Fibroblast of lung (primary cell): ENCODE results near the gene KLK13. TPM values are rescaled to one million over a fixed set of nuclear protein-coding genes. Genes with fewer than 3 reads are reported as not detected.
A peak's percentile ranks its signal among the peaks of the same experiment; 100 is the strongest.

ENCODE experiments used
- DNase-seq, 2 donors: peaks; one replicate each; pipeline versions ENCODE4 v3.0.0 to v3.0.0-alpha.2; 2010; ENCODE audit warnings: low read depth in 2 of 2
- H2AFZ ChIP-seq: 2 replicates; pipeline ENCODE4 v1.5.1; 2012; ENCODE audit warnings: low read length, control low read depth, inconsistent platforms
- H3K27ac ChIP-seq: 2 replicates; pipeline ENCODE4 v1.5.1; 2011; ENCODE audit warnings: low read length, control low read depth; ENCODE audit not compliant: insufficient read depth
- H3K27me3 ChIP-seq: 2 replicates; pipeline ENCODE4 v1.5.1; 2011; ENCODE audit warnings: mild to moderate bottlenecking, low read length; ENCODE audit not compliant: control insufficient read depth, insufficient read depth
- H3K36me3 ChIP-seq: 2 replicates; pipeline ENCODE4 v1.5.1; 2011; ENCODE audit warnings: low read length; ENCODE audit not compliant: control insufficient read depth, insufficient read depth
- H3K4me1 ChIP-seq: 2 replicates; pipeline ENCODE4 v1.5.1; 2011; ENCODE audit warnings: low read length; ENCODE audit not compliant: control insufficient read depth, insufficient read depth; ENCODE audit errors: extremely low read depth
- H3K4me2 ChIP-seq: 2 replicates; pipeline ENCODE4 v1.5.1; 2011; ENCODE audit warnings: low read length, control low read depth; ENCODE audit not compliant: insufficient read depth; ENCODE audit errors: extremely low read depth
- H3K4me3 ChIP-seq, 4 experiments: fragments of 200-600 bp in 1 of 4; sonication (generic) in 1 of 4; replicated peaks in 1 of 4; 2 replicates each; pipeline ENCODE4 v1.5.1; 2011 to 2016; ENCODE audit warnings: low read length in 4 of 4, low read depth in 3 of 4, mild to moderate bottlenecking in 3 of 4, control low read depth in 2 of 4, inconsistent platforms in 1 of 4, mixed read lengths in 1 of 4; ENCODE audit not compliant: insufficient read depth in 1 of 4; ENCODE audit errors: control extremely low read depth in 1 of 4
- H3K79me2 ChIP-seq: 2 replicates; pipeline ENCODE4 v1.5.1; 2012; ENCODE audit warnings: mild to moderate bottlenecking, low read length, inconsistent platforms; ENCODE audit not compliant: control insufficient read depth, insufficient read depth
- H3K9ac ChIP-seq: 2 replicates; pipeline ENCODE4 v1.5.1; 2011; ENCODE audit warnings: mild to moderate bottlenecking, low read length, control low read depth; ENCODE audit not compliant: insufficient read depth
- H3K9me3 ChIP-seq: 2 replicates; pipeline ENCODE4 v1.5.1; 2012; ENCODE audit warnings: low read depth, low read length; ENCODE audit not compliant: control insufficient read depth, insufficient read depth
- H4K20me1 ChIP-seq: 2 replicates; pipeline ENCODE4 v1.5.1; 2011; ENCODE audit warnings: low read length; ENCODE audit not compliant: control insufficient read depth, insufficient read depth; ENCODE audit errors: extremely low read depth
- EZH2 ChIP-seq: IDR thresholded peaks from 2 replicates; pipeline ENCODE4 v1.5.1; 2012; ENCODE audit warnings: low read length, control low read depth, mild to moderate bottlenecking; ENCODE audit errors: missing control alignments
- polyA plus RNA-seq, 2 donors: library from polyadenylated mRNA; depleted of rRNA in 1 of 2; stranded (reverse) in 1 of 2; unstranded in 1 of 2; fragments of >200 nt; gene quantifications; 2 replicates each; pipeline ENCODE4 v1.2.1, GENCODE V29; 2011 to 2012; ENCODE audit warnings: missing spikeins in 1 of 2
- total RNA-seq: library from RNA; depleted of rRNA; stranded (reverse); fragments of >200 nt; gene quantifications from 2 replicates; pipeline ENCODE4 v1.2.1, GENCODE V29; 2014
- TF ChIP-seq, protein P1 (sequence below), 2 donors: IDR thresholded peaks in 1 of 2; conservative IDR thresholded peaks in 1 of 2; 1 replicate in 1 of 2; 2 replicates in 1 of 2; pipeline ENCODE4 v1.5.1; 2011 to 2012; ENCODE audit warnings: low read length in 2 of 2, control low read depth in 1 of 2, inconsistent platforms in 1 of 2, low read depth in 1 of 2, mild to moderate bottlenecking in 1 of 2

Gene KLK13
- total and polyA plus RNA-seq, 2 donors (not counting 1 experiment from before 2014, with no cell fraction given) = not detected

DNA sequence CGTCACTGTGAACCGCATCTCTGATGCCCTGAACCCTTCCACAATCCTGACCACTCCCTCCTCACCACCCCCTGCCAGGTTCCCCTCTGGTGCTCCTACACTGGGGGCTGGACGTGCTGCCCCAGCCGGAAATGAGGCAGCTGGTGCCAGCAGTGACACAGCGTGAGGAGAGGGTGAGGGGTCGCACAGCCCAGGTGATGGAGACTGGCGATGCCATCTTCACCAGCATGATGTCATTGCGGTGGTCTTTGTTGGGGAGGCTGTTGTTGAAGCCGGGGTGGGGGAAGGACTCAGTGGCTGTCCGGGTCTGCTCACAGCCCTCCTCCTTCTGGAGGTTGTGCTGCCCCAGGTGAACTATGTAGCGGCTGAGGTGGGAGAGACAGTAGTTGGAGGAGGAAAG lies 40.9 kb downstream of the KLK13 start:
- Histone ChIP-seq H3K4me2 (no peak overlapping the region), H3K9ac (no peak overlapping the region), H3K27me3 (no peaks in the 10 kb centered on the region), H3K27ac (no peak overlapping the region), H3K4me3 (no peak overlapping the region), H2AFZ (no peak overlapping the region), H4K20me1 (no peaks in the 10 kb centered on the region), H3K9me3 (no peaks in the 10 kb centered on the region), H3K79me2 (no peaks in the 10 kb centered on the region), H3K36me3 (no peaks in the 10 kb centered on the region), H3K4me1 (no peaks in the 10 kb centered on the region)
- no peak for DNase-seq
- TF ChIP-seq EZH2 = no peak
- TF ChIP-seq, protein P1, sequence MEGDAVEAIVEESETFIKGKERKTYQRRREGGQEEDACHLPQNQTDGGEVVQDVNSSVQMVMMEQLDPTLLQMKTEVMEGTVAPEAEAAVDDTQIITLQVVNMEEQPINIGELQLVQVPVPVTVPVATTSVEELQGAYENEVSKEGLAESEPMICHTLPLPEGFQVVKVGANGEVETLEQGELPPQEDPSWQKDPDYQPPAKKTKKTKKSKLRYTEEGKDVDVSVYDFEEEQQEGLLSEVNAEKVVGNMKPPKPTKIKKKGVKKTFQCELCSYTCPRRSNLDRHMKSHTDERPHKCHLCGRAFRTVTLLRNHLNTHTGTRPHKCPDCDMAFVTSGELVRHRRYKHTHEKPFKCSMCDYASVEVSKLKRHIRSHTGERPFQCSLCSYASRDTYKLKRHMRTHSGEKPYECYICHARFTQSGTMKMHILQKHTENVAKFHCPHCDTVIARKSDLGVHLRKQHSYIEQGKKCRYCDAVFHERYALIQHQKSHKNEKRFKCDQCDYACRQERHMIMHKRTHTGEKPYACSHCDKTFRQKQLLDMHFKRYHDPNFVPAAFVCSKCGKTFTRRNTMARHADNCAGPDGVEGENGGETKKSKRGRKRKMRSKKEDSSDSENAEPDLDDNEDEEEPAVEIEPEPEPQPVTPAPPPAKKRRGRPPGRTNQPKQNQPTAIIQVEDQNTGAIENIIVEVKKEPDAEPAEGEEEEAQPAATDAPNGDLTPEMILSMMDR (conservative IDR thresholded peaks at IDR 0.05 in 1 of 2, IDR thresholded peaks at IDR 0.05 in 1 of 2; ENCODE audit: low read depth in 1 of 2, low read length in 2 of 2) = no peak

DNA sequence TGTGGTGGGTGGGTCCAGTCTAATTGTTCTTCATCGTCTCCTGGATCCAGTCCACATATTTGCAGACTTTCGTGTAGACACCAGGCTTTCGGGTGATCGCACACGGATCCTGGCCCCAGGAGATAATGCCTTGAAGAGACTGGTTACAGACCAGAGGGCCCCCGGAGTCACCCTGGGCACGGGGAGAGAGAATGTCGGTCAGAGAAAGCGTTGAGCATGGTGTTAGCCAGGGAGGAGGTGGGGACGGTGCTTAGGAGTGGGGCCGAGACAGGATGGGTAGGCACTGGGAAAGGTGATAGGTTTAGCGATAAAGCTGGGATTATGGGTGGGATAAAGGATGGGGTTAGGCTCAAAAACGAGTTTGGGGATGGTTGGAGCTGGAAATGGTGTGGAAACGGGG lies 42.4 kb downstream of the KLK13 start:
- Histone ChIP-seq H3K79me2 (no peaks in the 10 kb centered on the region), H2AFZ (no peak overlapping the region), H3K9me3 (no peaks in the 10 kb centered on the region), H4K20me1 (no peaks in the 10 kb centered on the region), H3K4me3 (no peak overlapping the region), H3K4me1 (no peaks in the 10 kb centered on the region), H3K9ac (no peak overlapping the region), H3K27ac (no peak overlapping the region), H3K4me2 (no peak overlapping the region), H3K27me3 (no peaks in the 10 kb centered on the region), H3K36me3 (no peaks in the 10 kb centered on the region)
- no peak for DNase-seq
- TF ChIP-seq, protein P1 (conservative IDR thresholded peaks at IDR 0.05 in 1 of 2, IDR thresholded peaks at IDR 0.05 in 1 of 2; ENCODE audit: low read depth in 1 of 2, low read length in 2 of 2) = no peak
- no peak for TF ChIP-seq EZH2

DNA sequence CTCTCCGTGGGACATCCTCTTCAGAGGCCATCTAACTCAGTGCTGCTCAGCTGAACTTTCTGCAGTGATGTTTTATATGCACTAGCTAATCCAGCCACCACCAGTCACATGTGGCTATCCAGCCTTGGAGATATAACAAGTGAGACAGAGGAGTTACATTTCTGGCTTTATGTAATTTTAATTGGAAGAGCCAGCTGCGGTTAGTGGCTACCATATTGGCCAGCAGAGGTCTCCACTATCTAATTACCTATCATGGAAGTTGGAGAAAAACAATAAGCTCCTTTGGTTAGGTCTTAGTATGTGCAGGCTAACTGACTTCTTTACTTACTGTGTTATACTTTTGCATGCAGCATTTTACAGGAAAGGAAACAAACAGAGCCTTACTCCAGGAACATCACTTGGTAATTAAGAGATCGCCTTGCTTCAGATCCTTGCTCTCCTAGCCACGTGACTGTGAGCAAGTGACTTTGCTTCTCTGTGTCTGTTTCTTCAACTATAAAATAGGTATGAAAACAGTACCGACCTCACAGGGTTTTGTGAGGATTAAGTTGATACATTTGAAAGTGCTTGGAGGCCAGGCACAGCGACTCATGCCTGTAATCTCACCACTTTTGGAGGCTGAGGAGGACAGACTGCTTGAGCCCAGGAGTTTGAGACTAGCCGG lies 43.8 kb downstream of the KLK13 start:
- no peaks in the 10 kb centered on the region for H3K36me3 ChIP-seq

More for the DNA sequence above, 43.8 kb downstream of the KLK13 start:
- DNase-seq = peak; percentile 32 to 56
- no peak overlapping the region for H2AFZ ChIP-seq
- H3K27me3 ChIP-seq = peaks cover 3% of the 10 kb centered on the region
- no peaks in the 10 kb centered on the region for H3K4me1 ChIP-seq
- no peaks in the 10 kb centered on the region for H3K79me2 ChIP-seq
- H3K9ac ChIP-seq = no peak overlapping the region
- H3K4me2 ChIP-seq = no peak overlapping the region
- H3K4me3 ChIP-seq = no peak overlapping the region
- no peaks in the 10 kb centered on the region for H3K9me3 ChIP-seq
- TF ChIP-seq, protein P1 (conservative IDR thresholded peaks at IDR 0.05 in 1 of 2, IDR thresholded peaks at IDR 0.05 in 1 of 2; ENCODE audit: low read depth in 1 of 2, low read length in 2 of 2) = peak; percentile 49 to 77
- no peak for TF ChIP-seq EZH2
- no peaks in the 10 kb centered on the region for H4K20me1 ChIP-seq
- H3K27ac ChIP-seq = no peak overlapping the region
